Lung (tissue), 12 donors: ENCODE results near the gene TNFSF8. TPM values are rescaled to one million over a fixed set of nuclear protein-coding genes. Genes with fewer than 3 reads are reported as not detected.

Experiments used
- ATAC-seq: fragments of 200-7000 bp; cut with Tn5 transposase; one replicate; pipeline ENCODE4 v1.9.1; 2020; ENCODE audit warnings: moderate number of reproducible peaks; ENCODE audit not compliant: insufficient read depth, low FRiP score
- DNase-seq, 3 donors: peaks; one replicate each; pipeline ENCODE4 v3.0.0-alpha.2; 2013 to 2017
- H3K27ac ChIP-seq, 2 donors: one replicate each; pipeline ENCODE4 v1.5.1; 2013; ENCODE audit warnings: mild to moderate bottlenecking in 2 of 2, moderate library complexity in 2 of 2, control low read depth in 1 of 2, inconsistent platforms in 1 of 2, low read depth in 1 of 2, low read length in 1 of 2
- H3K27me3 ChIP-seq, 3 donors: one replicate each; pipeline ENCODE4 v1.5.1; 2013; ENCODE audit warnings: low read length in 2 of 3; ENCODE audit not compliant: control insufficient read depth in 3 of 3, insufficient read depth in 3 of 3
- H3K36me3 ChIP-seq, 4 donors: one replicate each; pipeline ENCODE4 v1.5.1; 2013; ENCODE audit warnings: low read length in 4 of 4, mild to moderate bottlenecking in 1 of 4, moderate library complexity in 1 of 4; ENCODE audit not compliant: control insufficient read depth in 4 of 4, insufficient read depth in 4 of 4
- H3K4me1 ChIP-seq, 5 donors: one replicate each; pipeline ENCODE4 v1.5.1; 2013; ENCODE audit warnings: low read length in 5 of 5, mild to moderate bottlenecking in 2 of 5, moderate library complexity in 1 of 5; ENCODE audit not compliant: control insufficient read depth in 5 of 5, insufficient read depth in 5 of 5
- H3K4me3 ChIP-seq: one replicate; pipeline ENCODE4 v1.5.1; 2013; ENCODE audit warnings: mild to moderate bottlenecking, control low read depth, moderate library complexity
- H3K9ac ChIP-seq, 2 donors: one replicate each; pipeline ENCODE4 v1.5.1; 2013; ENCODE audit warnings: low read length in 2 of 2, control low read depth in 1 of 2; ENCODE audit not compliant: insufficient read depth in 1 of 2
- H3K9me3 ChIP-seq, 4 donors: one replicate each; pipeline ENCODE4 v1.5.1; 2013; ENCODE audit warnings: low read length in 3 of 4, mild to moderate bottlenecking in 1 of 4, moderate library complexity in 1 of 4; ENCODE audit not compliant: control insufficient read depth in 4 of 4, insufficient read depth in 3 of 4
- CTCF ChIP-seq: IDR thresholded peaks from 2 replicates; pipeline ENCODE4 v1.5.1; 2012; ENCODE audit warnings: mild to moderate bottlenecking; ENCODE audit errors: control extremely low read depth, extremely low read depth
- WGBS, 2 donors: extraction: QIAGEN DNeasy Blood & Tissue Kit; methylation state at CpG; one replicate each; pipeline ENCODE4 v1.1.7; 2013; 5-methylcytosine and 5-hydroxymethylcytosine counted together
- polyA plus RNA-seq, 2 donors: library from polyadenylated mRNA; stranded (reverse); fragments of 200-250 nt; gene quantifications; one replicate each; pipeline ENCODE4 v1.2.1, GENCODE V29; 2013
- total RNA-seq, 2 donors: library from RNA; depleted of rRNA in 1 of 2; stranded (reverse); fragments of >200 nt in 1 of 2; gene quantifications; one replicate each; pipeline ENCODE4 v1.2.1, GENCODE V29; 2014 to 2021
- donor health status: control.
- donor health status: control.
- donor health status: Bipolar disorder and iron deficiency.
- donor health status: healthy.
- donor health status: DM: yes; HTN: yes; CAD: no.

Gene TNFSF8
- total and polyA plus RNA-seq, 4 donors: 0.61 to 8.7 (median 4.8) TPM

GRCh38 chr9:114908805-114909448 lies 21.5 kb downstream of the TNFSF8 start:
- TF ChIP-seq CTCF: no peak
- 66 to 67% methylated on average over 6 of the region's 6 CpGs for WGBS, 2 donors
- Histone ChIP-seq H3K4me1 (peaks cover 0 to 24% (median 4%) of the 10 kb centered on the region in 5 donors), H3K9ac (no peak overlapping the region), H3K27ac (no peak overlapping the region), H3K27me3 (no peaks in the 10 kb centered on the region), H3K36me3 (no peaks in the 10 kb centered on the region), H3K9me3 (no peaks in the 10 kb centered on the region), H3K4me3 (no peak overlapping the region)
- ATAC-seq (no peak), DNase-seq (no peak)

DNA sequence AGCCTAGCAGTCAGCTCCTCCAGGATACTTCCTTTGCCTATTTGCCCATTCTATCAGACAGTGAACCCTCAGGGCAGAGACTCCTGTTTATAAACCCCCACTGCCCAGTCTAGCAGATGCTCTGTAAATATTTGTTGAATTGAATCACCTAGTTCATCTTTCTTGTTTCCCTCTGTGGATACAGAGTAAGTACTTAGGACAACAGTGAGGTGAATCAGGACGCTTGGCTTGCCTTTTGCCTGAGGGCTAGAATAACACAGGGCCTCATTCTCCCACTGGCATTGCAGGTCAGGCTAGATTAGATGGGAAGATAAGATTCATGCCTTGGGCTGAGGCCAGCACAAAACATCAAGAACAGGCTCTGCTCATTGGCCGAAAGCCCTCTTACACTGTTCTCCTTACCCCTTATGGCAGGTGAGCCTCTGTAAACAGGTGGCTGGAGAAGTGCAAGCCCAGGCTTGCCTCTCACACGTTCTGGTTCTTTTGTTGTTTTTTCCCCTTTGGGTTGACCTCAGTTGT lies 22.2 kb downstream of the TNFSF8 start:
- no peak for TF ChIP-seq CTCF
- ATAC-seq: peak; percentile 55
- H3K9ac ChIP-seq: no peak overlapping the region
- peaks cover 0 to 25% (median 4%) of the 10 kb centered on the region in 5 donors for H3K4me1 ChIP-seq
- DNase-seq: peak; percentile 45 to 68 (median 50)
- WGBS, 2 donors: 52 to 70% methylated on average over 3 of the region's 3 CpGs
- H3K36me3 ChIP-seq: no peaks in the 10 kb centered on the region
- H3K9me3 ChIP-seq: no peaks in the 10 kb centered on the region
- no peaks in the 10 kb centered on the region for H3K27me3 ChIP-seq
- peak overlapping the region in 1 of 2 donors; percentile 34 for H3K27ac ChIP-seq
- H3K4me3 ChIP-seq: no peak overlapping the region

DNA sequence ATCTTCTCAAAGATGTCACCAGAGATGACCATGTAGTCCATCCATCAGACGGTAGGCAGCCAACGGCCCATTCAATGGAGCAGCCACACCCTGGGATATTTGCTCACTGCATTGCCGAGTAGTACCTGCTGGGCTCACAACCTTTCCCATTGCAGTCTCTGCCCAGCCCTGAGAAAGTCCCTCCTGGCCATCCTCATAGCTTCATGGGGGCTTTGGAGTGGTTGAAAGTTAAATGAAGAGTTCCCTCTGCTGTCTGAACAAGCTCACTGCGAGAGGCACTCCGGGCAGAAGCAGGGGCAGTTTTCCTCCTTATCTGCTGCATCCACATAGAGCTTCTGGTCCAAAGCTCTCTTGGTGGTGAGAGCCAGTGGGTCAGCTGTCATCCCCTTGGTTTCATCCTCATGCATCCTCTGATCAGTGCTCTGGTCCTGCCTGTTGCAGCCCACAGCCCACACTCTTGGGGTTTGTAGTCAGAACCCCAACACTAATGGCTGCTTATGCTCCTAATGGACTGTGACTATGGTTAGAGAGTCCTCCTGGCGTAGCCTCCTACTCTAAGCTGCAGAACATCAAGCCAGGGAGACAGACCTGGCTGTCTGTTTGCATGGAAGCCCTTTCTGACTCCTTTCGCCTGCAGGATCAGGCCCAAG lies 23.3 kb downstream of the TNFSF8 start:
- Histone ChIP-seq H3K27me3 (no peaks in the 10 kb centered on the region), H3K36me3 (no peaks in the 10 kb centered on the region), H3K9ac (no peak overlapping the region), H3K9me3 (no peaks in the 10 kb centered on the region), H3K4me3 (no peak overlapping the region), H3K27ac (no peak overlapping the region), H3K4me1 (peaks cover 0 to 25% (median 4%) of the 10 kb centered on the region in 5 donors)
- DNase-seq: peak; percentile 56 to 62 (median 59)
- no peak for ATAC-seq
- WGBS, 2 donors: 60 to 78% methylated on average over 7 of the region's 7 CpGs
- peak; percentile 44 for TF ChIP-seq CTCF
